B cell (primary cell): ENCODE data around the gene ST6GALNAC3. TPM values are rescaled to one million over a fixed set of nuclear protein-coding genes. Genes with fewer than 3 reads are reported as not detected.

ENCODE experiments used
- ATAC-seq: fragments of 200-7000 bp; cut with Tn5 transposase; one replicate; pipeline ENCODE4 v1.10.0; 2021; ENCODE audit warnings: low read depth, mild to moderate bottlenecking, moderate number of reproducible peaks, moderate library complexity
- CTCF ChIA-PET: fragments of 350-600 bp; sonication (Branson Sonifier 250); formaldehyde crosslinking; loops from one replicate; lab custom pipeline; 2021; ENCODE audit warnings: antibody characterized with exemption, inconsistent platforms; lab: Charles Lee
- POLR2A ChIA-PET: fragments of 350-600 bp; sonication (Branson Sonifier 250); formaldehyde crosslinking; loops from one replicate; lab custom pipeline; 2021; ENCODE audit warnings: antibody characterized with exemption; lab: Charles Lee
- DNase-seq: peaks from one replicate; pipeline ENCODE4 v3.0.0; 2013
- H2AFZ ChIP-seq: 2 replicates; pipeline ENCODE4 v1.6.1; 2012; ENCODE audit warnings: mild to moderate bottlenecking, low read depth, low read length; ENCODE audit not compliant: insufficient read depth, poor library complexity, severe bottlenecking
- H3K27ac ChIP-seq, 2 donors: 1 replicate in 1 of 2; 2 replicates in 1 of 2; pipeline ENCODE4 v1.5.1; 2012 to 2013; ENCODE audit warnings: low read length in 2 of 2, mild to moderate bottlenecking in 2 of 2, moderate library complexity in 1 of 2
- H3K27me3 ChIP-seq, 4 experiments: fragments of 200-600 bp in 1 of 4; sonication (generic) in 1 of 4; replicated peaks in 1 of 4; 1 replicate in 2 of 4; 2 replicates in 2 of 4; pipeline versions ENCODE4 v1.6.1 to v1.7.0; 2013 to 2016; ENCODE audit warnings: low read length in 3 of 4, mild to moderate bottlenecking in 2 of 4, mixed read lengths in 1 of 4, moderate library complexity in 1 of 4; ENCODE audit not compliant: insufficient read depth in 4 of 4, control insufficient read depth in 3 of 4; ENCODE audit errors: control extremely low read depth in 1 of 4
- H3K36me3 ChIP-seq, 2 experiments: replicated peaks in 1 of 2; 1 replicate in 1 of 2; 2 replicates in 1 of 2; pipeline versions ENCODE4 v1.6.1 to v1.7.1; 2013; ENCODE audit warnings: low read length in 1 of 2; ENCODE audit not compliant: insufficient read depth in 2 of 2, control insufficient read depth in 1 of 2; ENCODE audit errors: control extremely low read depth in 1 of 2, extremely low read depth in 1 of 2
- H3K4me1 ChIP-seq, 2 donors: fragments of 200-600 bp in 1 of 2; sonication (generic) in 1 of 2; 1 replicate in 1 of 2; 2 replicates in 1 of 2; pipeline versions ENCODE4 v1.5.1 to v1.6.1; 2013 to 2017; ENCODE audit warnings: low read length in 2 of 2; ENCODE audit not compliant: control insufficient read depth in 2 of 2, insufficient read depth in 2 of 2
- H3K4me2 ChIP-seq: replicated peaks from 2 replicates; pipeline ENCODE3; 2012; ENCODE audit warnings: mild to moderate bottlenecking, low read depth, low read length; ENCODE audit not compliant: poor library complexity, severe bottlenecking
- H3K4me3 ChIP-seq, 5 experiments: fragments of 200-600 bp in 1 of 5; sonication (generic) in 1 of 5; 1 replicate in 3 of 5; 2 replicates in 2 of 5; pipeline versions ENCODE4 v1.5.1 to v1.7.0; 2011 to 2016; ENCODE audit warnings: low read length in 4 of 5, mild to moderate bottlenecking in 4 of 5, low read depth in 2 of 5, control low read depth in 1 of 5, moderate library complexity in 1 of 5; ENCODE audit not compliant: insufficient read depth in 1 of 5; ENCODE audit errors: control extremely low read depth in 1 of 5, extremely low read depth in 1 of 5
- H3K79me2 ChIP-seq: fragments of 200-600 bp; sonication (generic); one replicate; pipeline ENCODE4 v1.6.0; 2016; ENCODE audit warnings: low read length; ENCODE audit not compliant: control insufficient read depth, insufficient read depth
- H3K9ac ChIP-seq: fragments of 200-600 bp; sonication (generic); 2 replicates; pipeline ENCODE4 v1.6.1; 2017; ENCODE audit warnings: mild to moderate bottlenecking, low read length, moderate library complexity
- H3K9me3 ChIP-seq, 3 donors: one replicate each; pipeline versions ENCODE4 v1.6.1 to v1.7.1; 2013; ENCODE audit warnings: low read length in 2 of 3; ENCODE audit not compliant: control insufficient read depth in 2 of 3, insufficient read depth in 1 of 3; ENCODE audit errors: control extremely low read depth in 1 of 3
- H4K20me1 ChIP-seq: 2 replicates; pipeline ENCODE4 v1.6.0; 2012; ENCODE audit warnings: mild to moderate bottlenecking, low read length; ENCODE audit not compliant: insufficient read depth, control insufficient read depth, poor library complexity, severe bottlenecking
- H3K27ac Mint-ChIP-seq: one replicate; pipeline ENCODE4 v1.8.0; 2021; ENCODE audit warnings: mixed read lengths
- H3K27me3 Mint-ChIP-seq: one replicate; pipeline ENCODE4 v1.8.0; 2021; ENCODE audit warnings: mixed read lengths
- H3K4me1 Mint-ChIP-seq: one replicate; pipeline ENCODE4 v1.8.0; 2021; ENCODE audit warnings: mixed read lengths
- H3K4me3 Mint-ChIP-seq: one replicate; pipeline ENCODE4 v1.8.0; 2021; ENCODE audit warnings: mixed read lengths
- H3K9me3 Mint-ChIP-seq: one replicate; pipeline ENCODE4 v1.8.0; 2022; ENCODE audit warnings: mixed read lengths; ENCODE audit not compliant: insufficient read depth
- EZH2 ChIP-seq: IDR thresholded peaks from 2 replicates; pipeline ENCODE4 v1.6.1; 2012; ENCODE audit warnings: borderline replicate concordance, low read depth, mild to moderate bottlenecking, moderate library complexity, low read length; ENCODE audit not compliant: insufficient read depth, poor library complexity, severe bottlenecking
- WGBS: methylation state at CpG from one replicate; pipeline ENCODE4 v1.1.5; 2013; ENCODE audit warnings: missing lambda C conversion rate; ENCODE audit not compliant: insufficient coverage; 5-methylcytosine and 5-hydroxymethylcytosine counted together
- intact Hi-C: fragments of 100-400 bp; cut with micrococcal nuclease; formaldehyde crosslinking; loops from one replicate; pipeline ENCODE4 v1.10.0; 2022
- polyA plus RNA-seq: library from polyadenylated mRNA; depleted of rRNA; stranded (reverse); fragments of >200 nt; gene quantifications from 2 replicates; pipeline ENCODE4 v1.2.3, GENCODE V29; 2012
- total RNA-seq, 2 donors: library from RNA; stranded (reverse); fragments of 120-200 nt in 1 of 2; gene quantifications; 1 replicate in 1 of 2; 2 replicates in 1 of 2; pipeline versions ENCODE4 v1.2.3 to v1.2.4, GENCODE V29; 2013 to 2022
- TF ChIP-seq, protein P1 (sequence below): fragments of 200-600 bp; IDR thresholded peaks from one replicate; pipeline ENCODE4 v1.8.0; 2022; ENCODE audit warnings: antibody characterized with exemption, mild to moderate bottlenecking

Gene ST6GALNAC3
- total and polyA plus RNA-seq, 2 donors (not counting 1 experiment from before 2014, with no cell fraction given) = 3.0 to 17.3 TPM

DNA sequence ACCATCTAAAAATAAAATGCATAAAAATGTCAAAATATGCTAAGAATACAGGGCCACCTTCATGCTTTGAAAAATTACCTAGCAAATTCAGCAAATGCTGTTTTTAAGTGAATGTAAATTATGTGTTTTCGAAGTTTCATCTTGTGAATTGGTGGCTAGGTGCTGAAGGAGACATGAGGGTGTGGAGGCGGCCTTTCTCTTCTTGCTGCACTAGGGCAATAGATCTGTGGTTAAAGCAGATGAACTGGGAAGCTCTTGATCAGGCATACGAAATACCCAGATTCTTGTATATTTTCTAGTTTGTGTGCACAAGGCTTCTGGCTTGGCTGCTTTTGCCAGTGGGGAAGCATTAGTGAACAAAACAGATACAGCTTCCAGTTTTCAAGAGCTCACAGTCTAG lies 224.5 kb downstream of the ST6GALNAC3 start:
- no peaks in the 10 kb centered on the region for H3K36me3 ChIP-seq
- H3K9me3 ChIP-seq = no peaks in the 10 kb centered on the region
- H3K4me1 ChIP-seq = peaks cover 0 to 11% of the 10 kb centered on the region in 2 donors
- Mint-ChIP-seq H3K27ac (no peak overlapping the region), H3K27me3 (no peaks in the 10 kb centered on the region), H3K4me1 (peaks cover 13% of the 10 kb centered on the region), H3K9me3 (no peaks in the 10 kb centered on the region), H3K4me3 (no peak overlapping the region)
- no peaks in the 10 kb centered on the region for H4K20me1 ChIP-seq
- CTCF ChIA-PET = no interaction called here
- POLR2A ChIA-PET = no interaction called here
- no peak overlapping the region for H2AFZ ChIP-seq
- ATAC-seq = no peak
- TF ChIP-seq, protein P1, sequence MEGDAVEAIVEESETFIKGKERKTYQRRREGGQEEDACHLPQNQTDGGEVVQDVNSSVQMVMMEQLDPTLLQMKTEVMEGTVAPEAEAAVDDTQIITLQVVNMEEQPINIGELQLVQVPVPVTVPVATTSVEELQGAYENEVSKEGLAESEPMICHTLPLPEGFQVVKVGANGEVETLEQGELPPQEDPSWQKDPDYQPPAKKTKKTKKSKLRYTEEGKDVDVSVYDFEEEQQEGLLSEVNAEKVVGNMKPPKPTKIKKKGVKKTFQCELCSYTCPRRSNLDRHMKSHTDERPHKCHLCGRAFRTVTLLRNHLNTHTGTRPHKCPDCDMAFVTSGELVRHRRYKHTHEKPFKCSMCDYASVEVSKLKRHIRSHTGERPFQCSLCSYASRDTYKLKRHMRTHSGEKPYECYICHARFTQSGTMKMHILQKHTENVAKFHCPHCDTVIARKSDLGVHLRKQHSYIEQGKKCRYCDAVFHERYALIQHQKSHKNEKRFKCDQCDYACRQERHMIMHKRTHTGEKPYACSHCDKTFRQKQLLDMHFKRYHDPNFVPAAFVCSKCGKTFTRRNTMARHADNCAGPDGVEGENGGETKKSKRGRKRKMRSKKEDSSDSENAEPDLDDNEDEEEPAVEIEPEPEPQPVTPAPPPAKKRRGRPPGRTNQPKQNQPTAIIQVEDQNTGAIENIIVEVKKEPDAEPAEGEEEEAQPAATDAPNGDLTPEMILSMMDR = no peak
- TF ChIP-seq EZH2 = no peak
- H3K27me3 ChIP-seq = no peaks in the 10 kb centered on the region
- H3K4me3 ChIP-seq = no peak overlapping the region
- no peaks in the 10 kb centered on the region for H3K79me2 ChIP-seq
- WGBS = 93% methylated on average over 3 of the region's 3 CpGs
- intact Hi-C loops = no loop called here
- H3K27ac ChIP-seq = no peak overlapping the region
- DNase-seq = no peak
- H3K9ac ChIP-seq = no peak overlapping the region
- no peak overlapping the region for H3K4me2 ChIP-seq

DNA sequence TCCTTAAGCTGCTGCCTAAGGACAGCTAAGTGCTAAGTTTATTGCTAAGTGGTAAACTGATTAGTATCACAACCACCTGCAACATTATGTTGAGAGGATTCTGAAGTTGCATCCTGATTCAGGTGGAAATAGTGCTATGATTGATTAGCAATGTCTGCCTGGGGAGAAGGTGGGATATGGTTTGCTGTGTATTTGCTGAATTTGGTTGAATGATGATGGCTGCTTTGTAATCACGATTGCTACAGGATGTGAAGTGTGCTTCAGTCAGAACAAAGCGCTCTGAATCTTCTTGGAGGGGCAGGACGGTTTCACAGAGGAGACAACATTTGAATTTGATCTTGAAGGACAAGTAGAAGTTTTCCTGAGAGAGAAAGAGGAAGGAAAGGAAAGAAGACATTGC lies 226.0 kb downstream of the ST6GALNAC3 start:
- 95% methylated on average over 3 of the region's 3 CpGs for WGBS
- no peaks in the 10 kb centered on the region for H3K9me3 ChIP-seq
- CTCF ChIA-PET = no interaction called here
- H3K9me3 Mint-ChIP-seq = no peaks in the 10 kb centered on the region
- no peak overlapping the region for H3K27ac ChIP-seq
- peaks cover 1% of the 10 kb centered on the region for H3K4me1 Mint-ChIP-seq
- no peaks in the 10 kb centered on the region for H3K27me3 ChIP-seq
- ATAC-seq = no peak
- H4K20me1 ChIP-seq = no peaks in the 10 kb centered on the region
- TF ChIP-seq EZH2 = no peak
- TF ChIP-seq, protein P1 = no peak
- H3K36me3 ChIP-seq = no peaks in the 10 kb centered on the region
- H3K79me2 ChIP-seq = no peaks in the 10 kb centered on the region
- intact Hi-C loops = no loop called here
- POLR2A ChIA-PET = no interaction called here
- no peak overlapping the region for H3K27ac Mint-ChIP-seq
- H3K27me3 Mint-ChIP-seq = no peaks in the 10 kb centered on the region
- DNase-seq = no peak
- no peaks in the 10 kb centered on the region for H3K4me1 ChIP-seq
- no peak overlapping the region for H3K4me3 Mint-ChIP-seq
- no peak overlapping the region for H3K4me3 ChIP-seq
- no peak overlapping the region for H3K4me2 ChIP-seq
- H3K9ac ChIP-seq = no peak overlapping the region
- H2AFZ ChIP-seq = no peak overlapping the region
